Suprapubic skin (tissue), 4 donors: ENCODE measurements around the gene SYT14. TPM values are rescaled to one million over a fixed set of nuclear protein-coding genes. Genes with fewer than 3 reads are reported as not detected.
"Not testable (repeated sequence)": the region's sequence is repeated elsewhere in the genome, so short reads cannot be mapped to it uniquely, and the experiment has no call there.

ENCODE experiments used
- DNase-seq, 2 donors: peaks; one replicate each; pipeline ENCODE4 v3.0.0-alpha.2; 2019; ENCODE audit warnings: low spot score in 2 of 2
- H3K27ac ChIP-seq: fragments of 200-600 bp; sonication (generic); one replicate; pipeline ENCODE4 v1.5.1; 2019
- H3K27me3 ChIP-seq: fragments of 200-600 bp; sonication (generic); one replicate; pipeline ENCODE4 v1.5.1; 2019
- H3K36me3 ChIP-seq: fragments of 200-600 bp; sonication (generic); one replicate; pipeline ENCODE4 v1.5.1; 2019
- H3K4me1 ChIP-seq: fragments of 200-600 bp; sonication (generic); one replicate; pipeline ENCODE4 v1.5.1; 2019
- H3K4me3 ChIP-seq: fragments of 200-600 bp; sonication (generic); one replicate; pipeline ENCODE4 v1.5.1; 2019; ENCODE audit warnings: mild to moderate bottlenecking
- H3K9me3 ChIP-seq: fragments of 200-600 bp; sonication (generic); one replicate; pipeline ENCODE4 v1.5.1; 2019
- EP300 ChIP-seq: sonication (generic); formaldehyde crosslinking; IDR thresholded peaks from one replicate; pipeline ENCODE4 v1.6.1; 2017; ENCODE audit warnings: antibody characterized with exemption
- POLR2A ChIP-seq, 2 donors: fragments of 450-650 bp; IDR thresholded peaks; one replicate each; pipeline ENCODE4 v1.6.1; 2017; ENCODE audit warnings: antibody characterized with exemption in 2 of 2, mild to moderate bottlenecking in 2 of 2, moderate library complexity in 2 of 2
- POLR2AphosphoS5 ChIP-seq, 3 donors: sonication (generic); formaldehyde crosslinking; IDR thresholded peaks; one replicate each; pipeline ENCODE4 v1.6.1; 2017; ENCODE audit warnings: antibody characterized with exemption in 3 of 3
- WGBS: methylation state at CpG from one replicate; pipeline ENCODE4 v1.1.5; 2018; 5-methylcytosine and 5-hydroxymethylcytosine counted together
- total RNA-seq, 4 donors: library from RNA; depleted of rRNA; stranded (reverse); fragments of >200 nt; gene quantifications; one replicate each; pipeline ENCODE4 v1.1.0, GENCODE V29; 2016
- TF ChIP-seq, protein P1 (sequence below), 2 donors: fragments of 200-600 bp in 1 of 2; fragments of 450-650 bp in 1 of 2; sonication (generic) in 1 of 2; IDR thresholded peaks; one replicate each; pipeline ENCODE4 v1.5.1; 2016 to 2019; ENCODE audit warnings: antibody characterized with exemption in 2 of 2, mild to moderate bottlenecking in 1 of 2, moderate library complexity in 1 of 2

The SYT14 gene
- total RNA-seq, 4 donors from 2014 or later: 0.26 TPM; not detected in 3

DNA sequence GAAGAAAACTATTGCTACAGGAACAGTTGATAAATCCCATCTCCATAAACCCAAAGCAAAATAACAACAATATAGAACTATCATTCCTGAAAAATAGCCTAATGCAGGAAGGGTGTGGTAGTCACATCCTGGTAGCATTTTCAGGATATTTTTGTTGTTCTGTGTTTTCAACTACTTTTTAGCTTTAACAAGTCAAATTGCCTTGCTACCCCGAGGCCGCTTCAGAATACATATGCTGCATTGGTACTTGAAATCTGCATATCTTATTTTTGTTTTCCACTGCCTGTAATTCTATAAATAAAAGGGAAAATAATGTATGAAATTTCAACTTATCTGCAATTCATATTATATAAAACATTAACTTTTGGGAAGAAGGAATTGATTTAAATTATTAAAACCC is 36.8 kb upstream of the SYT14 start:
- 87% methylated on average over 2 of the region's 2 CpGs for WGBS
- H3K36me3 ChIP-seq: no peaks in the 10 kb centered on the region
- H3K27ac ChIP-seq: no peak overlapping the region
- H3K9me3 ChIP-seq: no peaks in the 10 kb centered on the region
- H3K27me3 ChIP-seq: no peaks in the 10 kb centered on the region
- no peak for DNase-seq
- no peaks in the 10 kb centered on the region for H3K4me1 ChIP-seq
- H3K4me3 ChIP-seq: no peak overlapping the region
- TF ChIP-seq EP300: no peak

DNA sequence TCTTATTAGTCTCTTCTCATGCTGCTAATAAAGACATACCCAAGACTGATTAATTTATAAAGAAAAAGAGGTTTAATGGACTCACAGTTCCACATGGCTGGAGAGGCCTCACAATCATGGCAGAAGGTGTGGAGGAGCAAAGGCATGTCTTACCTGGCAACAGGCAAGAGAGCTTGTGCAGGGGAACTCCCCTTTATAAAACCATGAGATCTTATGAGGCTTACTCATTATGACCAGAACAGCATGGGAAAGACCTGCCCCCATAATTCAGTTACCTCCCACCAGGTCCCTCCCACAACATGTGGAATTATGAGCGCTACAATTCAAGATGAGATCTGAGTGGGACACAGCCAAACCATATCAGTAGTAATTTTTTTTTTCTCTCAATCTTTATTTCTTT is 33.2 kb upstream of the SYT14 start:
- not testable (repeated sequence) for H3K4me3 ChIP-seq, DNase-seq, H3K27me3 ChIP-seq, H3K36me3 ChIP-seq, H3K27ac ChIP-seq, H3K9me3 ChIP-seq, H3K4me1 ChIP-seq
- WGBS: no CpG with 5 or more reads among the region's 1 CpG

DNA sequence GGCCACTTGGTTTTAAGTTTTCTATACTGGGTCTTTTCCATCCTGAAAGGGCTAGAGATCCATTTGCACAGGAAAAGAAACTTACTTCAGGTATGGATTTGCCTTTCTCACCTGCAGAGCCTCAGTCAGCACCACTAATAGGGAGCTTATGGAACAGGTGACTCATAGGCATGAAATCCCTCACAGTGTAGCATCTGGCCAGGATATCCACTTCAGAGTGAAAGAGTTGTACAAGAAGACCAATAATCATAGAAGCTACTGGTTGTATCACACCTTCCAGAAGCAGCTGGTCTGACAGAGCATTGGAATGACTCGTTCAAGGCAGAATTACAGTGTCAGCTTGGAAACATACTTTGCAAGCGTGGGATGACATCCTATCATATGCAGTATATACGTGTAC is 26.3 kb upstream of the SYT14 start:
- Histone ChIP-seq H3K9me3 (no peaks in the 10 kb centered on the region), H3K27me3 (no peaks in the 10 kb centered on the region), H3K27ac (no peak overlapping the region), H3K4me1 (no peaks in the 10 kb centered on the region), H3K4me3 (no peak overlapping the region), H3K36me3 (no peaks in the 10 kb centered on the region)
- WGBS: no CpG with 5 or more reads among the region's 3 CpGs
- TF ChIP-seq, protein P1, sequence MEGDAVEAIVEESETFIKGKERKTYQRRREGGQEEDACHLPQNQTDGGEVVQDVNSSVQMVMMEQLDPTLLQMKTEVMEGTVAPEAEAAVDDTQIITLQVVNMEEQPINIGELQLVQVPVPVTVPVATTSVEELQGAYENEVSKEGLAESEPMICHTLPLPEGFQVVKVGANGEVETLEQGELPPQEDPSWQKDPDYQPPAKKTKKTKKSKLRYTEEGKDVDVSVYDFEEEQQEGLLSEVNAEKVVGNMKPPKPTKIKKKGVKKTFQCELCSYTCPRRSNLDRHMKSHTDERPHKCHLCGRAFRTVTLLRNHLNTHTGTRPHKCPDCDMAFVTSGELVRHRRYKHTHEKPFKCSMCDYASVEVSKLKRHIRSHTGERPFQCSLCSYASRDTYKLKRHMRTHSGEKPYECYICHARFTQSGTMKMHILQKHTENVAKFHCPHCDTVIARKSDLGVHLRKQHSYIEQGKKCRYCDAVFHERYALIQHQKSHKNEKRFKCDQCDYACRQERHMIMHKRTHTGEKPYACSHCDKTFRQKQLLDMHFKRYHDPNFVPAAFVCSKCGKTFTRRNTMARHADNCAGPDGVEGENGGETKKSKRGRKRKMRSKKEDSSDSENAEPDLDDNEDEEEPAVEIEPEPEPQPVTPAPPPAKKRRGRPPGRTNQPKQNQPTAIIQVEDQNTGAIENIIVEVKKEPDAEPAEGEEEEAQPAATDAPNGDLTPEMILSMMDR (IDR thresholded peaks at IDR 0.05): no peak
- no peak for TF ChIP-seq EP300
- no peak for TF ChIP-seq POLR2AphosphoS5 (IDR thresholded peaks at IDR 0.05)
- no peak for DNase-seq

DNA sequence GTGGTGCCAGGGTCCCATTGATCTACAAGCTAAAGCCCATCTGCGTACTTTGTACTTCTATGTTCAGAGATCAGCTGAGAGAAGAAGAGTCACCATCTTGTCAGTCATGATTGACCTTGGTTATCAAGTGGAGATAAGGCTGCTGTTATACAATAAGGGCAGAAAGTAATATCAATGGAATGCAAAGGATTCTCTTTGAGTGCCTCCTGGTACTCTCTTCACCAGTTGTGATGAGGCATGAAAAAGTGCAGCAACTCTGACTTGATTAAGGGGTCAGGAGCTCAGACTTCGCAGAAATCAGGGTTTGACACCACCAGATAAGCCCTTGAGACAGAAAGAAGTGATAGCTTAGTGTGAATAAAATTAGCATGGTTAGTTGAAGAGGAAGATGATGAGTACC is 25.7 kb upstream of the SYT14 start:
- Histone ChIP-seq H3K4me3 (no peak overlapping the region), H3K4me1 (no peaks in the 10 kb centered on the region), H3K36me3 (no peaks in the 10 kb centered on the region), H3K27ac (no peak overlapping the region), H3K27me3 (no peaks in the 10 kb centered on the region), H3K9me3 (no peaks in the 10 kb centered on the region)
- no CpG with 5 or more reads among the region's 2 CpGs for WGBS
- DNase-seq: no peak
- TF ChIP-seq, protein P1 (IDR thresholded peaks at IDR 0.05): no peak
- TF ChIP-seq EP300 (no peak), POLR2A (IDR thresholded peaks at IDR 0.05) (no peak), POLR2AphosphoS5 (IDR thresholded peaks at IDR 0.05) (no peak)

DNA sequence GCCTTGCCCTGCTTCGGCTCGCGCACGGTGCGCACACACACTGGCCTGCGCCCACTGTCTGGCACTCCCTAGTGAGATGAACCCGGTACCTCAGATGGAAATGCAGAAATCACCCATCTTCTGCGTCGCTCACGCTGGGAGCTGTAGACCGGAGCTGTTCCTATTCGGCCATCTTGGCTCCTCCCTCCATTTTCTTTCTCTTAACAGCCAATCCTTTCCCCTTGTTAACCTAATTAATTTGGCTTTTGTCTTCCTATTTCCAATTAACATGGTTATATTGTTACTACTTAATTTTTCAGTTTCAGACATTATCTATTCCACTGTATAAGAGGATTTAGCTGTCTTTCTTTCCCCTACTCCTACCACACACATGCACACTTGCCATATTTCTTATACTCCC is 18.4 kb upstream of the SYT14 start:
- H3K27ac ChIP-seq, H3K36me3 ChIP-seq, H3K27me3 ChIP-seq, H3K9me3 ChIP-seq, H3K4me1 ChIP-seq, H3K4me3 ChIP-seq, DNase-seq: not testable (repeated sequence)
- 88% methylated on average over 8 of the region's 12 CpGs for WGBS

- 95% methylated on average over 1 of the region's 1 CpG for WGBS
- TF ChIP-seq POLR2AphosphoS5 (IDR thresholded peaks at IDR 0.05): no peak
- no peak for TF ChIP-seq EP300
- TF ChIP-seq, protein P1 (IDR thresholded peaks at IDR 0.05): no peak
- no peak for TF ChIP-seq POLR2A (IDR thresholded peaks at IDR 0.05)
These were observed 17.2 kb upstream of the SYT14 start for GRCh38 chr1:209920844-209921243.

GRCh38 chr1:209924390-209924789 is 13.6 kb upstream of the SYT14 start:
- Histone ChIP-seq H3K27me3 (no peaks in the 10 kb centered on the region), H3K36me3 (no peaks in the 10 kb centered on the region), H3K4me1 (no peaks in the 10 kb centered on the region), H3K27ac (no peak overlapping the region), H3K4me3 (no peak overlapping the region), H3K9me3 (no peaks in the 10 kb centered on the region)
- DNase-seq: no peak
- TF ChIP-seq, protein P1 (IDR thresholded peaks at IDR 0.05): no peak
- TF ChIP-seq POLR2A (IDR thresholded peaks at IDR 0.05) (no peak), POLR2AphosphoS5 (IDR thresholded peaks at IDR 0.05) (no peak), EP300 (no peak)

More at GRCh38 chr1:209920844-209921243, 17.2 kb upstream of the SYT14 start:
- Histone ChIP-seq H3K36me3 (no peaks in the 10 kb centered on the region), H3K27ac (no peak overlapping the region), H3K9me3 (no peaks in the 10 kb centered on the region), H3K4me1 (no peaks in the 10 kb centered on the region), H3K27me3 (no peaks in the 10 kb centered on the region), H3K4me3 (no peak overlapping the region)
- no peak for DNase-seq
